KOPT-K1 (cell line): ENCODE data around the gene OR2A42.
"Not testable (repeated sequence)": the region's sequence is repeated elsewhere in the genome, so short reads cannot be mapped to it uniquely, and the experiment has no call there.

Source experiments
- H3K27ac ChIP-seq: fragments of 200-600 bp; sonication (generic); 2 replicates; pipeline ENCODE4 v1.5.1; 2016; ENCODE audit warnings: antibody characterized with exemption, mild to moderate bottlenecking, low read depth, low read length; ENCODE audit not compliant: poor library complexity, severe bottlenecking
- H3K36me3 ChIP-seq: fragments of 200-600 bp; sonication (generic); 2 replicates; pipeline ENCODE4 v1.5.1; 2017; ENCODE audit warnings: antibody characterized with exemption, mild to moderate bottlenecking, low read length, moderate library complexity; ENCODE audit not compliant: insufficient read depth
- H3K9me3 ChIP-seq: fragments of 200-600 bp; sonication (generic); 2 replicates; pipeline ENCODE4 v1.5.1; 2017; ENCODE audit warnings: antibody characterized with exemption, low read length, mild to moderate bottlenecking; ENCODE audit not compliant: insufficient read depth, poor library complexity, severe bottlenecking

OR2A42 gene

GRCh38 chr7:144245372-144245771 lies 6.0 kb upstream of the OR2A42 start:
- not testable (repeated sequence) for H3K36me3 ChIP-seq, H3K9me3 ChIP-seq, H3K27ac ChIP-seq

- H3K27ac ChIP-seq, H3K36me3 ChIP-seq, H3K9me3 ChIP-seq: not testable (repeated sequence)
These were observed 799 bp downstream of the OR2A42 start for GRCh38 chr7:144238530-144239082.

GRCh38 chr7:144233039-144233438 lies 6.4 kb downstream of the OR2A42 start:
- H3K36me3 ChIP-seq, H3K27ac ChIP-seq, H3K9me3 ChIP-seq: not testable (repeated sequence)

- H3K9me3 ChIP-seq, H3K27ac ChIP-seq, H3K36me3 ChIP-seq: not testable (repeated sequence)
These were observed 8.4 kb downstream of the OR2A42 start for GRCh38 chr7:144231027-144231426.

GRCh38 chr7:144228810-144229209 lies 10.6 kb downstream of the OR2A42 start:
- H3K9me3 ChIP-seq, H3K27ac ChIP-seq, H3K36me3 ChIP-seq: not testable (repeated sequence)

- not testable (repeated sequence) for H3K27ac ChIP-seq, H3K36me3 ChIP-seq, H3K9me3 ChIP-seq
These were observed 12.5 kb downstream of the OR2A42 start for GRCh38 chr7:144226866-144227265.

GRCh38 chr7:144223675-144224074 lies 15.7 kb downstream of the OR2A42 start:
- not testable (repeated sequence) for H3K9me3 ChIP-seq, H3K36me3 ChIP-seq, H3K27ac ChIP-seq

- not testable (repeated sequence) for H3K36me3 ChIP-seq, H3K27ac ChIP-seq, H3K9me3 ChIP-seq
These were observed 18.9 kb downstream of the OR2A42 start for GRCh38 chr7:144220531-144220930.

GRCh38 chr7:144219149-144219548 lies 20.3 kb downstream of the OR2A42 start:
- H3K27ac ChIP-seq, H3K9me3 ChIP-seq, H3K36me3 ChIP-seq: not testable (repeated sequence)

- H3K36me3 ChIP-seq, H3K9me3 ChIP-seq, H3K27ac ChIP-seq: not testable (repeated sequence)
These were observed 20.8 kb downstream of the OR2A42 start for GRCh38 chr7:144218581-144218980.

- H3K36me3 ChIP-seq, H3K27ac ChIP-seq, H3K9me3 ChIP-seq: not testable (repeated sequence)
These were observed 22.2 kb downstream of the OR2A42 start for GRCh38 chr7:144217200-144217599.

- H3K9me3 ChIP-seq, H3K36me3 ChIP-seq, H3K27ac ChIP-seq: not testable (repeated sequence)
These were observed 34.1 kb downstream of the OR2A42 start for GRCh38 chr7:144205306-144205705.

- H3K9me3 ChIP-seq, H3K36me3 ChIP-seq, H3K27ac ChIP-seq: not testable (repeated sequence)
These were observed 36.3 kb downstream of the OR2A42 start for GRCh38 chr7:144203086-144203485.

GRCh38 chr7:144201978-144202377 lies 37.4 kb downstream of the OR2A42 start:
- H3K27ac ChIP-seq, H3K9me3 ChIP-seq, H3K36me3 ChIP-seq: not testable (repeated sequence)

GRCh38 chr7:144198934-144199333 lies 40.5 kb downstream of the OR2A42 start:
- H3K36me3 ChIP-seq, H3K27ac ChIP-seq, H3K9me3 ChIP-seq: not testable (repeated sequence)

- not testable (repeated sequence) for H3K9me3 ChIP-seq, H3K36me3 ChIP-seq, H3K27ac ChIP-seq
These were observed 44.1 kb downstream of the OR2A42 start, which contains the start of gene ARHGEF35 for GRCh38 chr7:144195212-144195872. Gene ARHGEF35, minus strand, starts transcription at chr7:144195833. Its CDS starts 7,450 bp downstream, at chr7:144188383.
